CD4-positive, alpha-beta memory T cell (primary cell): ENCODE measurements around the gene KLC1. TPM values are rescaled to one million over a fixed set of nuclear protein-coding genes. Genes with fewer than 3 reads are reported as not detected.
A peak's percentile ranks its signal among the peaks of the same experiment; 100 is the strongest.

Source experiments
- CTCF ChIA-PET: fragments of 350-600 bp; sonication (Branson Sonifier 250); formaldehyde crosslinking; loops from one replicate; lab custom pipeline; 2021; ENCODE audit warnings: inconsistent platforms; ENCODE audit not compliant: partially characterized antibody; lab: Charles Lee
- POLR2A ChIA-PET: fragments of 350-600 bp; sonication (Branson Sonifier 250); formaldehyde crosslinking; loops from one replicate; lab custom pipeline; 2021; ENCODE audit not compliant: partially characterized antibody; lab: Charles Lee
- DNase-seq, 5 donors: peaks; one replicate each; pipeline versions ENCODE4 v3.0.0 to v3.0.0-alpha.2; 2020 to 2022; ENCODE audit warnings: mixed read lengths in 1 of 5
- H3K27ac ChIP-seq: one replicate; pipeline ENCODE4 v1.7.0; 2013; ENCODE audit warnings: low read depth, low read length
- H3K27me3 ChIP-seq: 2 replicates; pipeline ENCODE4 v1.7.0; 2013; ENCODE audit warnings: mild to moderate bottlenecking, low read length, moderate library complexity; ENCODE audit not compliant: insufficient read depth
- H3K36me3 ChIP-seq: 2 replicates; pipeline ENCODE4 v1.7.0; 2013; ENCODE audit warnings: mild to moderate bottlenecking, low read length, moderate library complexity; ENCODE audit not compliant: insufficient read depth
- H3K4me1 ChIP-seq: 2 replicates; pipeline ENCODE4 v1.7.0; 2013; ENCODE audit warnings: mild to moderate bottlenecking, low read length, moderate library complexity; ENCODE audit not compliant: insufficient read depth
- H3K4me3 ChIP-seq, 2 donors: one replicate each; pipeline ENCODE4 v1.7.0; 2013; ENCODE audit warnings: low read length in 2 of 2, mild to moderate bottlenecking in 1 of 2
- H3K9me3 ChIP-seq, 2 donors: one replicate each; pipeline ENCODE4 v1.7.0; 2013; ENCODE audit warnings: low read length in 2 of 2, control low read depth in 1 of 2; ENCODE audit not compliant: control insufficient read depth in 1 of 2
- H3K27ac Mint-ChIP-seq, 7 donors: one replicate each; pipeline ENCODE4 v1.8.0; 2020 to 2021; ENCODE audit warnings: mixed read lengths in 7 of 7, mild to moderate bottlenecking in 6 of 7, inconsistent platforms in 3 of 7, moderate library complexity in 3 of 7
- H3K27me3 Mint-ChIP-seq, 2 donors: one replicate each; pipeline ENCODE4 v1.8.0; 2020 to 2021; ENCODE audit warnings: mixed read lengths in 2 of 2
- H3K36me3 Mint-ChIP-seq, 2 donors: one replicate each; pipeline ENCODE4 v1.8.0; 2020 to 2021; ENCODE audit warnings: mixed read lengths in 2 of 2, inconsistent platforms in 1 of 2, mild to moderate bottlenecking in 1 of 2
- H3K4me1 Mint-ChIP-seq, 4 donors: one replicate each; pipeline ENCODE4 v1.8.0; 2020 to 2021; ENCODE audit warnings: mixed read lengths in 4 of 4, mild to moderate bottlenecking in 1 of 4
- H3K4me3 Mint-ChIP-seq, 8 donors: one replicate each; pipeline ENCODE4 v1.8.0; 2020 to 2021; ENCODE audit warnings: mixed read lengths in 8 of 8, mild to moderate bottlenecking in 7 of 8, moderate library complexity in 6 of 8, inconsistent platforms in 3 of 8
- H3K9me3 Mint-ChIP-seq, 8 donors: one replicate each; pipeline ENCODE4 v1.8.0; 2020 to 2021; ENCODE audit warnings: mixed read lengths in 8 of 8, mild to moderate bottlenecking in 5 of 8, inconsistent platforms in 3 of 8, moderate library complexity in 1 of 8
- intact Hi-C: fragments of 100-400 bp; cut with micrococcal nuclease; formaldehyde crosslinking; loops from one replicate; pipeline ENCODE4 v1.15.1; 2023
- polyA plus RNA-seq, 2 donors: library from polyadenylated mRNA; unstranded; fragments of 300-500 nt; fragmentation: Illumina TruSeq; gene quantifications; one replicate each; pipeline ENCODE4 v1.2.3, GENCODE V29; 2021
- total RNA-seq, 2 experiments: library from RNA; stranded (reverse); gene quantifications; one replicate each; pipeline ENCODE4 v1.2.3, GENCODE V29; 2021

Gene KLC1
- total and polyA plus RNA-seq, 4 experiments from 2014 or later: 31.8 to 278 (median 165) TPM

- POLR2A ChIA-PET: interaction anchor here (1.6 kb wide), 1 partner anchor 63 kb away, joined by 7 read pairs; the partner anchor contains the start of genes BAG5 and COA8
- no peaks in the 10 kb centered on the region for H3K27me3 Mint-ChIP-seq
- H3K36me3 Mint-ChIP-seq: no peaks in the 10 kb centered on the region
- intact Hi-C loops: loop anchor here (5.0 kb wide), 1 partner anchor 293 kb away; the partner anchor contains the start of gene EIF5
- no peaks in the 10 kb centered on the region for H3K27me3 ChIP-seq
- H3K4me3 Mint-ChIP-seq: peak overlapping the region; percentile 66 to 91 (median 83)
- H3K9me3 ChIP-seq: no peaks in the 10 kb centered on the region
- peaks cover 37% of the 10 kb centered on the region for H3K4me1 ChIP-seq
- CTCF ChIA-PET: no interaction called here
- H3K4me3 ChIP-seq: no peak overlapping the region
- peak overlapping the region in 6 of 7 donors; percentile 65 to 89 (median 76) for H3K27ac Mint-ChIP-seq
- H3K27ac ChIP-seq: no peak overlapping the region
- no peaks in the 10 kb centered on the region for H3K9me3 Mint-ChIP-seq
- peaks cover 8 to 30% (median 18%) of the 10 kb centered on the region in 4 donors for H3K4me1 Mint-ChIP-seq
- no peaks in the 10 kb centered on the region for H3K36me3 ChIP-seq
- DNase-seq: peak in 1 of 5 donors; percentile 54
Observed at GRCh38 chr14:103624860-103625259, 4.2 kb upstream of the KLC1 start.

DNA sequence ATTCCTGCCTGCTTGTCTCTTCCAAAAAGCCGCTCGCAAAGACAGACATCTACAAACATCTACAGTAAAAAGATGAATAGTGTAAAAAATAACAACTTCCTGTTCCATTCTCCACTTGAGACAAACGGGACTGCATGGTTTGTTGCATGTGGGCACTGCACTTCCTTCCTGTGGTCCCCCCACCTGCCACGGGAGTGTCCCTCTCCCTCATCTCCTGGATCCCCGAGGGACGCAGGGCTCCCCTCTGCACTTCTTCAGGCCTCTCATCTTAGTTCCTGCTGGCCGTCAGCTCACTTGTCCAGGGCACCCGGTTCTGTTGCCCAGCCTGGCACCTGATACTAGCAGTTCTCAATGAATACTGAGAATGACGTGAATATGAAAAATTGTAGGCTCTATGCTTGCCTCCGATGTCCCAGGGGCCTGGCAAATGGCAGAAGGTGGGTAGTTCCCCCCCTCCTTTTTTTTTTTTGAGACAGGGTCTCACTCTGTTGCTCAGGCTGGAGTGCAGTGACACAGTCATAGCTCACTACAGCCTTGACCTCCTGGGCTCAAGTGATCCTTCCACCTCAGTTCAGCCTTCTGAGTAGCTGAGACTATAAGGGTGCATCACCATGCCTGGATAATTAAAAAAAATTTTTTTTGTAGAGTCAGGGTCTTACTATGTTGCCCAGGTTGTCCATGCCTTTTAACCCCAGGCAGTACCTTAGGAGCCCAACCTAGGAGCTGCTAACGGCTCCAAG, 3.5 kb upstream of the KLC1 start:
- no peak overlapping the region for H3K4me3 ChIP-seq
- no peaks in the 10 kb centered on the region for H3K36me3 ChIP-seq
- Mint-ChIP-seq H3K4me3 (peak overlapping the region; percentile 66 to 91 (median 83)), H3K27ac (peak overlapping the region; percentile 65 to 89 (median 80)), H3K4me1 (peaks cover 10 to 36% (median 22%) of the 10 kb centered on the region in 4 donors), H3K9me3 (no peaks in the 10 kb centered on the region), H3K27me3 (no peaks in the 10 kb centered on the region), H3K36me3 (peaks cover 0 to 2% of the 10 kb centered on the region in 2 donors)
- H3K27me3 ChIP-seq: no peaks in the 10 kb centered on the region
- ChIA-PET POLR2A (interaction anchor here (1.2 to 1.3 kb wide), 2 partner anchors 18 to 63 kb away, joined by 4 read pairs; partner anchors contain the start of genes BAG5 and COA8), CTCF (interaction anchor here (1.0 kb wide), 1 partner anchor 24 kb away, joined by 4 read pairs; no protein-coding TSS in a partner anchor)
- intact Hi-C loops: loop anchor here (5.0 kb wide), 1 partner anchor 293 kb away; the partner anchor contains the start of gene EIF5
- peak; percentile 56 to 68 (median 65) for DNase-seq
- H3K4me1 ChIP-seq: peaks cover 43% of the 10 kb centered on the region
- H3K9me3 ChIP-seq: no peaks in the 10 kb centered on the region
- H3K27ac ChIP-seq: no peak overlapping the region

DNA sequence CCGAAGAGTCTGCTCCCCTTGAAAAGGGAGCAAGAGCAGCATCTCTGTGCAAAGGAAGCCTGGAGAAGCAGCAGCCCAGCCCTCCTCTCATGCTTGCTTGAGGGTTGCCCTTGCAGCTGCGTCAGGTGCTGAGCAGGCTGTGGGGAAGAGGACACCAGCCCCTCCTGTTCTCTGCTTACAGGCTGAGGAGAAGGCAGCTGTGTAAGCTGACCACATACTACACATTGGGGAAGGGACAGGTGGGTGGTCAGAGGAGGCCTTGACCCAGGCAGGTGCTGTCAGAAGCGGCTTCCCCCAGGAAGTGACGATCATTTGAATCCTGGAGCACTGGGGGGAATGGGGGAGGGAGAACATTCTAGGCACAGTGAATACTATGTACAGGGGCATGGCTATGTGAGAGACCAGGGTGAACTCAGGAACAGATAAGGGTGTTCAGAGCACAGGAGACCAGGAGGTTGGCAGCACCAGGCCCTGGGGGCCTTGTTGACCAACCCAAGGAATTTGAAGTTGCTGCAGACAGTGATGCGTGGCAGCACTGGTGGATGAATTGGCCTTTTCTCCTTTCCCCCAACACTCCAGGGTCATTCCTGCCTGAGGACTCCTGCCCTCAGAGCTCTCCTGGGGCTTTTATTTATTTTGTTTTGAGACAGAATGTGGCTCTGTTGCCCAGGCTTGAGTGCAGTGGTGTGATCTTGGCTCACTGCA, 2.7 kb upstream of the KLC1 start:
- no peak for DNase-seq
- Histone ChIP-seq H3K4me3 (no peak overlapping the region), H3K27me3 (no peaks in the 10 kb centered on the region), H3K27ac (no peak overlapping the region), H3K4me1 (peaks cover 51% of the 10 kb centered on the region), H3K36me3 (no peaks in the 10 kb centered on the region), H3K9me3 (no peaks in the 10 kb centered on the region)
- POLR2A ChIA-PET: interaction anchor here (1.2 to 1.3 kb wide), 2 partner anchors 19 to 64 kb away, joined by 4 read pairs; partner anchors contain the start of genes BAG5 and COA8
- Mint-ChIP-seq H3K27me3 (no peaks in the 10 kb centered on the region), H3K4me1 (peaks cover 14 to 40% (median 26%) of the 10 kb centered on the region in 4 donors), H3K36me3 (peaks cover 0 to 2% of the 10 kb centered on the region in 2 donors), H3K27ac (peak overlapping the region in 5 of 7 donors; percentile 22 to 73 (median 63)), H3K9me3 (no peaks in the 10 kb centered on the region), H3K4me3 (peak overlapping the region in 4 of 8 donors; percentile 13 to 47 (median 27))
- intact Hi-C loops: loop anchor here (5.0 kb wide), 1 partner anchor 294 kb away; the partner anchor contains the start of gene EIF5
- CTCF ChIA-PET: interaction anchor here (1.0 kb wide), 1 partner anchor 24 kb away, joined by 4 read pairs; no protein-coding TSS in a partner anchor

- ChIA-PET POLR2A (interaction anchor here (1.3 to 2.3 kb wide), 2 partner anchors 20 kb away, joined by 4 to 14 read pairs; no protein-coding TSS in a partner anchor), CTCF (interaction anchor here (1.3 kb wide), 1 partner anchor 53 kb away, joined by 4 read pairs; no protein-coding TSS in a partner anchor)
- Mint-ChIP-seq H3K36me3 (peaks cover 0 to 4% of the 10 kb centered on the region in 2 donors), H3K4me3 (peak overlapping the region; percentile 32 to 86 (median 79)), H3K9me3 (no peaks in the 10 kb centered on the region), H3K4me1 (peaks cover 14 to 45% (median 28%) of the 10 kb centered on the region in 4 donors), H3K27ac (peak overlapping the region; percentile 65 to 85 (median 76)), H3K27me3 (no peaks in the 10 kb centered on the region)
- H3K27me3 ChIP-seq: no peaks in the 10 kb centered on the region
- no peak for DNase-seq
- no peak overlapping the region for H3K4me3 ChIP-seq
- intact Hi-C loops: loop anchor here (2.0 to 5.0 kb wide), 2 partner anchors 65 to 295 kb away; partner anchors contain the start of genes BAG5, COA8 and EIF5
- H3K27ac ChIP-seq: no peak overlapping the region
- no peaks in the 10 kb centered on the region for H3K36me3 ChIP-seq
- H3K9me3 ChIP-seq: no peaks in the 10 kb centered on the region
- H3K4me1 ChIP-seq: peaks cover 58% of the 10 kb centered on the region
Observed at GRCh38 chr14:103627073-103628025, 1.7 kb upstream of the KLC1 start.

DNA sequence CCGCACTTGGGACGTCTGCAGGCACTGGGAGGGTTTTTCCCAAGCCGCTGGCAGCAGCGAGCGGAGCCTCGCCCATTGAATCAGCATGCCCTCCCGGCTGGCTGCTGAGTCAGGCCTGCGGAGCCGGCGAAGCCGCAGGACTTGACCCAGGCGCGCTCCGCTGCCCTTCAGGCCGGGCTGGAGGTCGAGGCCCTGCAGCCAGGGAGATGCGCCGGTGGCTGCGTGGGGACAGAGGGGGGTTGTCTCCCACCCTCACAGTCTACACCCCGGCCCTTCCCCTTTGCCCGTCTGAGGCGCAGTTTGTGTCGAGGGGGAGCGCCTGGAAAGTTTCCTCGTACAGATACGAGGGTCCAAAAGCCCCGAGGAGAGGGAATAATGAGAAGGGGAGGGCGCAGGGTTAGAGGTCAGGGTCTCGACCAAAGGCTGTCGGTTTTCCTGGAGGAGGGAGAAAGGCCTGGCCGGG, 759 bp upstream of the KLC1 start:
- Histone ChIP-seq H3K4me1 (peaks cover 64% of the 10 kb centered on the region), H3K4me3 (peak overlapping the region; percentile 52 to 85), H3K36me3 (no peaks in the 10 kb centered on the region), H3K27ac (peak overlapping the region; percentile 89), H3K9me3 (no peaks in the 10 kb centered on the region), H3K27me3 (no peaks in the 10 kb centered on the region)
- Mint-ChIP-seq H3K9me3 (no peaks in the 10 kb centered on the region), H3K4me1 (peaks cover 18 to 54% (median 32%) of the 10 kb centered on the region in 4 donors), H3K27ac (peak overlapping the region in 6 of 7 donors; percentile 59 to 95 (median 86)), H3K36me3 (peaks cover 3 to 6% of the 10 kb centered on the region in 2 donors), H3K27me3 (no peaks in the 10 kb centered on the region), H3K4me3 (peak overlapping the region in 7 of 8 donors; percentile 74 to 90 (median 80))
- DNase-seq: no peak
- intact Hi-C loops: loop anchor here (2.0 to 5.0 kb wide), 2 partner anchors 65 to 296 kb away; partner anchors contain the start of genes BAG5, COA8 and EIF5
- ChIA-PET CTCF (interaction anchor here (1.2 to 1.3 kb wide), 2 partner anchors 52 to 99 kb away, joined by 3 to 4 read pairs; partner anchors contain the start of gene TRMT61A), POLR2A (interaction anchor here (0.6 to 2.3 kb wide), 6 partner anchors 17 to 293 kb away, joined by 3 to 14 read pairs (median 4); no protein-coding TSS in a partner anchor)
